Measurements from ENCODE around the gene BPTF. TPM values are rescaled to one million over a fixed set of nuclear protein-coding genes. Genes with fewer than 3 reads are reported as not detected.
"Not testable (repeated sequence)": the region's sequence is repeated elsewhere in the genome, so short reads cannot be mapped to it uniquely, and the experiment has no call there.

Gene BPTF
- total RNA-seq, 2 donors from 2014 or later, result 70.1 to 70.8 TPM

DNA sequence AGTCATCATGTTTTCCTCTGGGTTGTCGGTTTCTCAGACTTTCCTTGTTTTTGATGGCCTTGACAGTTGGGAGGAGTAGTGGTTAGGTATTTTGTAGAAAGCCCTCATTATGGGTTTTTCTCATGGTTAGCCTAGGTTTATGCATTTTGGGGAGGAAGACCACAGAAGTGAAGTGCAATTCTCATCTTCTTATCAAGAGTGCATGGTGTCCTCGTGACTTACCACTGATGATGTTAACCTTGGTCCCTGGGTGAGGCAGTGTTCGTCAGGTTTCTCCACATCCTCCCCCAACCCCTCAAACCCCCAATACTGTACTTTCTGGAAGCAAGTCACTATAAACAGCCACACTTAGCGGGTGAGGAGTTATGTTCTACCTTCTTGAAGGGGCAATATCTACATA lies 42.3 kb downstream of the BPTF start:
- no peak for DNase-seq (ENCODE audit: low spot score)

GRCh38 chr17:67868176-67868575 lies 42.9 kb downstream of the BPTF start:
- DNase-seq (ENCODE audit: low spot score), result no peak
- intact Hi-C loops (cut with DNase I), result no loop called here

More for the DNA sequence above, 42.3 kb downstream of the BPTF start:
- intact Hi-C loops (cut with DNase I), result no loop called here

DNA sequence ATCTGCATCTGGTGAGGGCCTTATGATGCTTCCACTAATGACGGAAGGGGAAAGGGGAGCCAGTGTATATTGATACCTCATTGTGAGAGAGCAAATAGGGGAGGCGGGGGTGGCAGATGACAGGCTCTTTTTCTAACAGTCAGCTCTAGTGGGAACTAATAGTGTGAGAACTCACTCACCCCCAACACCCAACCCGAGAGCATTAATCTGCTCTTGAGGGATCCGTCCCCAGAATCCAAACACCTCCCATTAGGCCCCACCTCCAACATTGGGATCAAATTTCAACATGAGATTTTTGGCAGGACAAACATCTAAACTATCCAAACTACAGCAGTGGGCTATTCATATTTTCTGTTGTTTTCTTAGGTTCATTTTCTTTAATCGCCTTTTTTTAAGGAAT lies 54.4 kb downstream of the BPTF start:
- DNase-seq (ENCODE audit: low spot score), result no peak
- intact Hi-C loops (cut with DNase I), result no loop called here

- DNase-seq (ENCODE audit: low spot score), result no peak
- intact Hi-C loops (cut with DNase I), result no loop called here
These were observed 55.8 kb downstream of the BPTF start for GRCh38 chr17:67881083-67881482.

GRCh38 chr17:67884741-67885140 lies 59.4 kb downstream of the BPTF start:
- intact Hi-C loops (cut with DNase I), result no loop called here
- no peak for DNase-seq (ENCODE audit: low spot score)

GRCh38 chr17:67891481-67892119 lies 66.3 kb downstream of the BPTF start:
- intact Hi-C loops (cut with DNase I), result no loop called here
- no peak for DNase-seq (ENCODE audit: low spot score)

DNA sequence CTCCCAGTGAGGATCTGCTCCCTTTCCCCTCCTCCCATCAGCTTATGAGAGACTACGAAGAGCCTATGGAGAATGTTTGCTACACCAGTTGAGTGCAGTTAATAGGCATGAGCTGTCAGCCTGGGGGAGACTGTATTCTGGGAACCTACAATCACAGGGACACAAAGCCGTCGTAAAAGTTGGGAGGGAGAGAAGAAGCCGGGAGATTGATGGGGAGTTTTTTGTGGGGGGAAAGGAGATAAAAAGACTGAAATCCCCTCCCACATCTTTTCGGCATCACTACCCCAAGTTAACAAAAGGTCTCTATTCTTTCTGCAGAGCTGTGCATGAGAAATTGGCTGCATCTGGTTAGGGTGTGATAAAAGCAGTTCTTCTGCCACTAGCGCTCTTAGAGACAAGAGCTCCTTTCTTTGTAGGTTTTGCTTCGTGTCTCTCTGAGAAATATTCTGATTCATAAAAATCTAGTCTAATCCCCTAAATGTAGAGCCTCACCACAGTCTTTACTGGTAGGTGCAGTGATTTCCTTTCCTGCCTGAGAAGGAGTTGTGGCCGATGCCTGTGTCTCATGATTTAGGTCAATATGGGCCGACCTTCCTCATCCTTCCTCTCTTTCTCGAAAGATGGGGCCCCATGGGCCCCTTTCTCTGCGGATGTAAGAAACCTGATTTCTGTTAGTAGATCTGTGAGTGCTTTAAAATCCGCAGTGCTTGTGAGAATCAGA lies 77.4 kb downstream of the BPTF start:
- intact Hi-C loops (cut with DNase I), result no loop called here

DNA sequence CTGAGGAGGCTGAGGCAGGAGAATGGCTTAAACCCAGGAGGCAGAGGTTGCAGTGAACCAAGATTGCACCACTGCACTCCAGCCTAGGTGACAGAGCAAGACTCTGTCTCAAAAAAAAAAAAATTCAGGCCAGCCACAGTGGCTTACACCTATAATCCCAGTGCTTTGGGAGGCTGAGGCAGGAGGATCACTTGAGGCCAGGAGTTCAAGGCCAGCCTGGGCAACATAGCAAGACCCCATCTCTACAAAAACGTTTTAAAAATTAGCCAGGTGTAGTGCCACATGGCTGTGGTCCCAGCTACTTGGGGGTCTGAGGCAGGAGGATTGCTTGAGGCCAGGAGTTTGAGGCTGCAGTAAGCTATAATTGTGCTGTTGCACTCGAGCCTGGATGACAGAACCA lies 80.0 kb downstream of the BPTF start:
- intact Hi-C loops (cut with DNase I); DNase-seq (ENCODE audit: low spot score): not testable (repeated sequence)

More for the DNA sequence above, 77.4 kb downstream of the BPTF start:
- no peak for DNase-seq (ENCODE audit: low spot score)

- intact Hi-C loops (cut with DNase I); DNase-seq (ENCODE audit: low spot score): not testable (repeated sequence)
These were observed 85.0 kb downstream of the BPTF start for GRCh38 chr17:67910117-67910803.

DNA sequence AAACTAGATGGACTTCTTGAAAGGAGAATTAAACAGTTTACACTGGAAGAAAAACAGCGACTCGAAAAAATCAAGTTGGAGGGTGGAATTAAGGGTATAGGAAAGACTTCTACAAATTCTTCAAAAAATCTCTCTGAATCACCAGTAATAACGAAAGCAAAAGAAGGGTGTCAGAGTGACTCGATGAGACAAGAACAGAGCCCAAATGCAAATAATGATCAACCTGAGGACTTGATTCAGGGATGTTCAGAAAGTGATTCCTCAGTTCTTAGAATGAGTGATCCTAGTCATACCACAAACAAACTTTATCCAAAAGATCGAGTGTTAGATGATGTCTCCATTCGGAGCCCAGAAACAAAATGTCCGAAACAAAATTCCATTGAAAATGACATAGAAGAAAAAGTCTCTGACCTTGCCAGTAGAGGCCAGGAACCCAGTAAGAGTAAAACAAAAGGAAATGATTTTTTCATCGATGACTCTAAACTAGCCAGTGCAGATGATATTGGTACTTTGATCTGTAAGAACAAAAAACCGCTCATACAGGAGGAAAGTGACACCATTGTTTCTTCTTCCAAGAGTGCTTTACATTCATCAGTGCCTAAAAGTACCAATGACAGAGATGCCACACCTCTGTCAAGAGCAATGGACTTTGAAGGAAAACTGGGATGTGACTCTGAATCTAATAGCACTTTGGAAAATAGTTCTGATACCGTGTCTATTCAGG lies 85.9 kb downstream of the BPTF start:
- intact Hi-C loops (cut with DNase I), result no loop called here
- DNase-seq (ENCODE audit: low spot score), result no peak

GRCh38 chr17:67912088-67912487 lies 86.8 kb downstream of the BPTF start:
- no peak for DNase-seq (ENCODE audit: low spot score)
- intact Hi-C loops (cut with DNase I), result no loop called here

DNA sequence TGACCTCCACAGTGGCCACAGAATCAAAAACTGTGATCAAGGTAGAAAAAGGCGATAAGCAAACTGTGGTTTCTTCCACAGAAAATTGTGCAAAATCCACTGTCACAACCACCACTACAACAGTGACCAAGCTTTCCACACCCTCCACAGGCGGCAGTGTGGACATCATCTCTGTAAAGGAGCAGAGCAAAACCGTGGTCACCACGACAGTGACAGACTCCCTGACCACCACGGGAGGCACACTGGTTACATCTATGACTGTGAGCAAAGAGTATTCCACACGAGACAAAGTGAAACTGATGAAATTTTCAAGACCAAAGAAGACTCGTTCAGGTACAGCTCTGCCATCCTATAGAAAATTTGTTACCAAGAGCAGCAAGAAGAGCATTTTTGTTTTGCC lies 87.4 kb downstream of the BPTF start:
- intact Hi-C loops (cut with DNase I), result no loop called here
- no peak for DNase-seq (ENCODE audit: low spot score)

DNA sequence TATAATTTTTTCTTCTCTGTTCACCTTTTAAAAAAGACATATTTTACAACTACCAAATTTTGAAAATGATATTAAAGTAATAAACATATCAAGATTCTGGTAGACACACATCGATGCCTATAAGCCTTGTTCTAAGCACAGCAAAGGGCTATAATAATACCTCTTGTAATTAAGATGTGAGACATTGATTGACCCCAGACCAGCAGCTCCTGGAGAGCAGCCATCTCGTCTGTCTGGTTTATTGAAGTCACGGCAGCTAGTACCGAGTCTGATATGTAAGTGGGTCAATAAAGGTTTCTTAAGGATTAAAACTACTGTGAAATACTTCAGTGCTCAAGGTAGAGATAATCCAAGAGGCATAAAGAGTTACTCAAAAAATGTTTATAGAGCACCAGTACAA lies 94.9 kb downstream of the BPTF start:
- intact Hi-C loops (cut with DNase I), result no loop called here
- DNase-seq (ENCODE audit: low spot score), result no peak

GRCh38 chr17:67922503-67922902 lies 97.2 kb downstream of the BPTF start:
- intact Hi-C loops (cut with DNase I), result no loop called here
- no peak for DNase-seq (ENCODE audit: low spot score)

- DNase-seq (ENCODE audit: low spot score); intact Hi-C loops (cut with DNase I): not testable (repeated sequence)
These were observed 103.5 kb downstream of the BPTF start for GRCh38 chr17:67928842-67929241.

GRCh38 chr17:67931227-67931626 lies 105.9 kb downstream of the BPTF start:
- no peak for DNase-seq (ENCODE audit: low spot score)
- intact Hi-C loops (cut with DNase I), result no loop called here

- DNase-seq (ENCODE audit: low spot score), result no peak
- intact Hi-C loops (cut with DNase I), result no loop called here
These were observed 117.5 kb downstream of the BPTF start for GRCh38 chr17:67942810-67943209.

DNA sequence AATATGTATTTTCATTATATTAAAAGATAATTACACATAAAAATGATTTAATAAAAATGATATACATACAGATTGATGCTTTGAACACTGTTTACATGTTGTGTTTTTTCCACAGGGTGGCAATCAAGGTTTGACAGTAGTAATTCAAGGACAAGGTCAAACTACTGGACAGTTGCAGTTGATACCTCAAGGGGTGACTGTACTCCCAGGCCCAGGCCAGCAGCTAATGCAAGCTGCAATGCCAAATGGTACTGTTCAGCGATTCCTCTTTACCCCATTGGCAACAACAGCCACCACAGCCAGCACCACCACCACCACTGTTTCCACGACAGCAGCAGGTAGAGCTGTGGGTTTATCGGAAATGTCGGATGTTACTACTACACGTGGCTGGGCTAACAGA lies 118.7 kb downstream of the BPTF start:
- intact Hi-C loops (cut with DNase I), result no loop called here
- no peak for DNase-seq (ENCODE audit: low spot score)

DNA sequence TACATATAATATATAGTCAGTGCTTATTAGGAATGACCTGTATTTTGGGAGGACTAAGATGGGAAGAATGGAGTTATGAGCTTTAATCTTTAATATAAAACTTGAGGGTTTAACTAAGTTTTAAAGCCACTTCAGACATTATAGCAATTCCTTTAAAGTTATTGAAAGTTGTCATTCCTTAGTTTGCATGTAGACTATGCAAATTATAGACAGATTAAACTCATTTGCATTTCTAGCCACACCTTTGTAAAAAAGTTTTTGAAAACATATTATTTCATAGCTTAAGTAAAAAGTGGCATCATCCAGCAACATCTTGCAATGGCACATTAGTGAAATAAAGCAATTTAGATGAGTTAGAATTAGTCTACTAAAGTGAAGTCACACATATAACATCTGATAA lies 121.2 kb downstream of the BPTF start:
- intact Hi-C loops (cut with DNase I), result no loop called here
- DNase-seq (ENCODE audit: low spot score), result no peak

- intact Hi-C loops (cut with DNase I), result no loop called here
- DNase-seq (ENCODE audit: low spot score), result no peak
These were observed 122.1 kb downstream of the BPTF start for GRCh38 chr17:67947325-67947813.
